GM08714 (cell line): ENCODE results near the gene DNAH14.
A peak's percentile ranks its signal among the peaks of the same experiment; 100 is the strongest.

Experiments used
- H3K4me3 ChIP-seq: fragments of 200-500 bp; sonication (Bioruptor generic); 2 replicates; pipeline ENCODE4 v1.5.1; 2014; ENCODE audit warnings: mild to moderate bottlenecking, low read length, inconsistent platforms
- ZNF274 ChIP-seq: IDR thresholded peaks from 2 replicates; pipeline ENCODE4 v1.6.1; 2012; ENCODE audit warnings: mild to moderate bottlenecking, low read depth, low read length

Gene DNAH14

DNA sequence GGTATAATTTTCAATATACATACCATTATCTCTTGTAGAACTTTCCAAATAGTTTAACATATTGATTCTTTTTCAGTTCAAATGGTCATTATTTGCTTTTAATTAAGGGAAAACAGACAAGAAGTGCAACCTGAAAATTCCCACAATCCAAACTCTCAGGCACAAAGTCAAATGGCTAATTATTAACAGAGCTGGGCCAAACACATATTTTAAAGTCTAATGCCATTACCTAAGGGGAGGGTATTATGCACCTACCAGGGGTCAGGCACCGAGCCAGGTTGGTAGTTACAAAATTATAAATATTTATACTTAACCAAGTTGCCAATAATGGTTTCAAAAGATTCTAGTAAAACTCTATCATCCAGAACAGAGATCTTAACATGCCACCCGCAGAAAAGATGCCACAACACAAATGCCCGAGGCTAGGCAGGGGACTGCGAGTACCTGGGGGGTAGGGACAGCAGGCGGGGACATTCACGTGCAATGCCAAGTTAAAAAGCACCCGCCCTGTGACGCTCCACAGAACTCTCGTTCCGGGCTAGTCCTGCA lies 483.4 kb downstream of the DNAH14 start:
- TF ChIP-seq ZNF274, result no peak
- H3K4me3 ChIP-seq, result no peak overlapping the region

DNA sequence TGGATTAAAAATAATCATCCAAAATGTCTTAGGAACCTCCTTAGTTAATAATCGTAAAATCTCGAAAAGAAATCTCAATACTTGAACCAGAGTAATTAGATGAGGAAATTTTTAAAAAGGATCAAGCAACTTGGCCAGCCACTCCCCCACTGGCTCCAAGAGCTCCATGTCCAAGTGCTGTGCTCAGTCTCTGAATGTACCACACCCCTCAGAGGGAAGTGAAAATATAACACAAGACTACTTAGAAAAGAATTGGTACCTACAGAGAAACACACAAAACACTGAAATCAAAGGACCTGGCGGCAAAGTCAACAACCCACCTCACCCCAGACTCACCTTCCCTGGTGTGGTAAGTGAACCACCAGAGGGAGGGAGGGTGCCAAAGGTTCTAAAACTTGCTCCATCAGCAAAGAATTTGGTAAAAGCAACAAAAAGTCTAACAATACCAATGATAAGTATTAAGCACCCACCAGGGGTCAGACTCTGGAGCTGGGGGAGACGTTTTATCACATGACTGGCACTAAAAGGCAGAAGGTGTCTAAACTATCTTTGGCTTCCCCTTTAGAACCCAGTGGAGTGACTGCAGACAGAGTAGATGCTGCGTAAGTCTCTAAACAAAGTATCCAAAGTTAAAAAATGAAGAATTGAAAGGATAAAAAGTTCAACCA lies 484.4 kb downstream of the DNAH14 start:
- TF ChIP-seq ZNF274, result no peak
- no peak overlapping the region for H3K4me3 ChIP-seq

DNA sequence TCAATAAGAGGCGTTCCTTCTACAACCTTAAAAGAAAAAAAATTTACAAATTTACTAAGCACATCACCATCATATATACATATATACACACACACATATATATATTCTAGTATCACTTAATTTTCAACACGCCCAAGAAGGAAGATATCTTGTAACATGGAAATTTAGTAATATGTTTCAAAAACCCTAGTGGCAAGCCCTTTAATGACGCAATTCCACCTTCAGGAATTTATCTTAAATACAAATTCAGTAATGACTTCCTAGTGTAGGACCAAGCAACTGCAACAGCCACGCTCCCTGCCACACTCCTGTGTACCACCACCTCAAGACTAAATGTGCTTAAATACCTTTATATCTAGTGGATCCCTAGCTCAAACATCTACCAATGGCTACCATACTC lies 485.8 kb downstream of the DNAH14 start:
- no peak for TF ChIP-seq ZNF274
- no peak overlapping the region for H3K4me3 ChIP-seq

DNA sequence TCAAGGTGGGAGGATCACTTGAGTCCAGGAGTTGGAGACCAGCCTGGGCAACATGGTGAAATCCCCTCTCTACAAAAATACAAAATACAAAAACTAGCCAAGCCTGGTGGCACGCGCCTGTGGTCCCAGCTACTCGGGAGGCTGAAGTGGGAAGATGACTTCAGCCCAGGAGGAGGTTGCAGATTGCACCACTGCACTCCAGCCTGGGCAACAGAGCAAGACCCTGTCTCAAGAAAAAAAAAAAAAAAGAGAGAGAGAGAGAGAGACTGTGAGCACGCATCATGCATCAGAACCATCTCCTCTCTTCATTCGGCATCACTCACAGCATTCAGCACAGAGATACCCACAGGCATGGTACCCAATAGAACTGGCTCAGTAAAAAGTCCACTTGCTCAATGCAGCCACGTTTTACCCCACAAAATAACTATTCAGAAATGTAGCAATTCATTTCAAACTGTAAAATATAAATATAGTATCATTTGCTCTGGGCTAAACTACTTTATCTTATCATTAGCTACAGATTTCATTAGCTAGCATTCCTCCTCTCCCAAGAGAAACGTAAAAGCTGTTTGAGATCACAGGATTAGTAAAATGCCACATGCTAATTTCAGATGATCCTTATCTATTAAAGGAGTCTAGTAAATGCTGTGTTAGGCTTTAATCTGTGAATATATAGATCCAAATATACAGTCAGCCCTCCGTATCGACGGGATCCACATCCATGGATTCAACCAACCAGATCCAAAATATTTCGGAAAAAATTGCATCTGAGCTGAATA lies 486.7 kb downstream of the DNAH14 start:
- H3K4me3 ChIP-seq, result no peak overlapping the region
- no peak for TF ChIP-seq ZNF274

DNA sequence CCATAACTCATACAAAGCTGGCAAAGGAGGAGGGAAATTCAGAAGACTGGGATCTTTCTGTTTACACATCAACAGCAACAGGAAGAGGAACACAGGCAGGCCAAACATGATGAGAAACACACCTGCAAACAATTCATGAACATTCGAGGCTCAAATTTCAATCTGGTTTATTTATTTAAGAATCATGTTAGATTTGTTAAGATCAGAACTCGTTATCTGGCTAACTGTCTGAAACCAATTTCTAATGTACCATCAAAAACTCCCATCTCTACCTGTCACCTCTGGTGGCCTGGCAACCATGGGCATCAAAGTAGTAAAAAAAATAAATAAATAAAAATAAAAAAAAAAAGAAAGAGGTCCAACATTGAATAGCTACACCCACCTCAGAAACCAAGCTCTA lies 488.6 kb downstream of the DNAH14 start:
- H3K4me3 ChIP-seq, result no peak overlapping the region
- TF ChIP-seq ZNF274, result no peak

DNA sequence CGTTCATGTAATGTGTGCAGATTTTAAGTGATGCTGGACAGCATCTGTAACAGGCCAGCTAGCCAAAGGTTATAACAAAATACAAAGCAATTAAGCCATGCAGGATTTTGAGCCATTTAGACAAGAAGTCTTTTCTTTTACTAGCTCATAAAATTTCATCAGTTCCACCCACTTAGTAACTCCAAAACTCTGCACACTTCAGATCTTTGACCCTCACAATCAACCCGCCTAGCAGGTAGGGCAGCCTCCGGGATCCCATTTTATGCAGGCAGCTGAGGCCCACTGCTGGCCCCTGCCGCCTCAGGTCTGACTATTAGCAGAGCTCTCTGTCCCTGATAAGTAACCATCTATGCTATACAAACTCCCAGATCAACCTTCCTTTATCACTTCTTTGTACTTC lies 489.1 kb downstream of the DNAH14 start:
- H3K4me3 ChIP-seq, result no peak overlapping the region
- TF ChIP-seq ZNF274, result no peak

DNA sequence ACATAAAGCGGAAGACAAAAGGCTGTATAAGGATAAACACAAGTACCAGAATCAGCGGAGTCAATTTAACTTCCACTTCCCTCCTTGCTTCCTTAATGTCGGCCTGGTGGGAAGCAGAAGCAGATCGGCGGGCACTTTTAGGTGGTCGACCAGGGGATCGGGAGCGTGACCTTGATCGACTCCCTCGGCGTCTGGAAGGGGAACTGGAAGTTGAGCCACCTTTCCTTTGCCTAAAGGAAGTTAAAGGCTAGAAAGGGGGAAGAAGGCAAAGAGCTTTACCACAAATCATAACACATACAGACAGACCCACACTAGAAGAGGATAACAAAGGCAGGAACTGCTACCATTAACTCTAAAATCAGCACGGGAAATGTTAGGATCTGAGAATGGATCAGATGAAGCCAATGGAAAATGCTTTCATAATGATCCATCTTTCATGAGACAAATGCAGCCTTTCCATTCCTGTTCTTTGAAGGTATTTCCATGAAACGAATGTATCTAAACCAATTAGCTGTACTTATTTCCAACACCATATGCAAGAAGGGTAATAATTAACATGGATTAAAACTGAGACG lies 492.6 kb downstream of the DNAH14 start:
- no peak overlapping the region for H3K4me3 ChIP-seq
- TF ChIP-seq ZNF274, result no peak

DNA sequence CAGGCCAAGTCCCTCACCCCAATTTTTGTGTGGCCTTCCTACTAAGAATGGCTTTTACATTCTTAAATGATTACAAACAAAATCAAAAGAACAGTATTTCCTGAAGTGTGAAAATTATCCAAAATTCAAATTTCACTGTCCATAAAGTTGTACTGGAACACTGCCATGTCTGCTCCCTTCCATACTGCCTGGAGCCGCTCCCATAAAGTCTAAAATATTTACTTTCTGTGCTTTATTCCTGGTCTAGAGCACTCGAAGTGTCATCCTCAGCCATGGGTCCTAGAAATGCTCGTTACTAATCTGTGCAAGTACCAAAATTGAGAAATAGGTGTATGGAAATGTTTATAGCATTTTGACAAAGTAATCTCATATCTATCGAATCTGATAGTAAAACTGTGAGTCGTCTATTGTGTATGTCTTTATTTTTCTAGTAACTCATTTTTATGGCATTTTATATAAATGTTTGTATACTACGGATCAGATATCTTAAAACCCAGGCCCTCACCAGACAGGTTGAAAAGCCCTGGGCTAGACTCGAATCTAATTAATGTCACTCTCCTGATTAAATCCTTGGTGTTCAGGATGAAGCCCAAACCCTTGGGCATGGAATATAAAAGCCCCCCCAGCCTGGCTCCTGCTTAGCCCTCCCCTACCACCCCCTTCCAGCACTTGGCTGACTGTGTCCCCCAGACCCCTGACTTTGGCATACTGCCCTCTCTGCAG lies 493.5 kb downstream of the DNAH14 start:
- no peak for TF ChIP-seq ZNF274
- no peak overlapping the region for H3K4me3 ChIP-seq

DNA sequence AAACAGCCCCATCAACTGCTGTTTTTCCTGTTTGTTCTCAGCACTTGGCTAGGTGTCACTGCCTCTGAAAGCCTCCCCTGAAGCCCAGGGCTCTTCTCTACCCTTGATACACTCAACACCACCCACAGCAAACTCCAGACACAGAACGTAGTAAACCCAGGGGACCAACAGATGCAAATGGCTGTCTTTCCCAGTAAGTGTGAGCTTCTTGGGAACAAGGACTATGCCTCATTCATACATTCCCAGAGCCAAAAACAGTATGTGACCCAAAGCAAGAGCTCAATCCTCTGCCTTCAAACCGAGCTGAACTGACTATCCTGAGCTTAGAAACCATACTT lies 494.0 kb downstream of the DNAH14 start:
- TF ChIP-seq ZNF274, result no peak
- H3K4me3 ChIP-seq, result no peak overlapping the region

DNA sequence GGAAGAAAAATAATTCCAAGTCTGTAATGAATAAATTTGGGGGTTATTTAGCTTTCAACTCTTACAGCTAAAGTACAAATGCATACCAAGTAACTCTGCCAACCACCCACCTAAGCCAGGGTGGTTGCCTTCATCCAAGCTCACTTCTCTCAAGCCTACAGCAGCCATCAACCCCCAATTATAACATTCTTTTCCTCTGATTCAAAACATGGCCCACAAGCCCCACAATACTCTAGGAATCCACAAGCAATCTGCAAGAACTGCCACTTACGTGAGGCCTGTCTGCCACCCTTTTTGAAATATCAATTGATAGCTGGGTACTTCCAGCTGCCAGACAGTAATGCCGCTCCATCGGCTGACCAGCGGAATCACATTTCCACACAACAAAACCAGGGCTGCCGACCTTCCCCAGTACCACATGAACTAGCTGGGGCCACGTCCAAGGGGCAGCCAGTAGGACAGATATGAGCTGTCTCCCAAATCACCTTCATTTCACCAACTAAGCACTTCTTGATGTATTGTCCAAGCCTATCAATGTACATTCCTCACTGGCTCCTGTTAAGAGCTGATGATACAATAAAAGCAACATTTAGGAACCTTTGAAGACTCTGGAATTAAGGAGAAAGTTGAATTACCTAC lies 495.2 kb downstream of the DNAH14 start:
- TF ChIP-seq ZNF274, result no peak
- H3K4me3 ChIP-seq, result peak overlapping the region; percentile 26; the same call in 1 of the 2 replicates

DNA sequence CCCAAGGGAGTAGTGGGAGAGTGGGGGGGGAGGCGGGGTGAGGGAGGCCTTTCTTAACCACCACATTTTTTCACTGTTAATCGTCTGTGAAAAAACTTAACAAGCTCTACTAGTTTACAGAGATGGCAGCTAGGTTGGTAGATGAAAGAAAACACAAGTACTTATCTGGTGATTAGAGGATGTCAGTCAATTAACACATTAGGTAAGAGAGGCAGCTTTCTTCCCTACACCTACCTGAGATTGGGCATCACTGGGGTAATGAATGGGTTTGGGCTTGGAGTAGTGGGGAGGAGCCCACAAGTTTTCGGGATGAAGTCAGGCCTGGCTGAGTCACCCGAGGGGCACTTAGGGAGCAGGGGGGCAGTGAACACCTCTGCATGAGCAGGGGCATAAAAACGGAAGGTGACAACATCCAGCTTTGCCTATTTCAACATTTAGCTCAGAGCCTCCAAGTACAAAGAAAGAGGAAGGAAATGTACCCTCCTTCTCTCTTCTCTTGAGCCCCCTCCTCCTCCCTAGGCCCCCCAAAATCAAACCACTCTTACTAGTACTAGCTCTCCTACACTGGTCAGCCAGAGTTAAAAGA lies 495.8 kb downstream of the DNAH14 start:
- TF ChIP-seq ZNF274, result no peak
- peak overlapping the region; percentile 30 for H3K4me3 ChIP-seq

DNA sequence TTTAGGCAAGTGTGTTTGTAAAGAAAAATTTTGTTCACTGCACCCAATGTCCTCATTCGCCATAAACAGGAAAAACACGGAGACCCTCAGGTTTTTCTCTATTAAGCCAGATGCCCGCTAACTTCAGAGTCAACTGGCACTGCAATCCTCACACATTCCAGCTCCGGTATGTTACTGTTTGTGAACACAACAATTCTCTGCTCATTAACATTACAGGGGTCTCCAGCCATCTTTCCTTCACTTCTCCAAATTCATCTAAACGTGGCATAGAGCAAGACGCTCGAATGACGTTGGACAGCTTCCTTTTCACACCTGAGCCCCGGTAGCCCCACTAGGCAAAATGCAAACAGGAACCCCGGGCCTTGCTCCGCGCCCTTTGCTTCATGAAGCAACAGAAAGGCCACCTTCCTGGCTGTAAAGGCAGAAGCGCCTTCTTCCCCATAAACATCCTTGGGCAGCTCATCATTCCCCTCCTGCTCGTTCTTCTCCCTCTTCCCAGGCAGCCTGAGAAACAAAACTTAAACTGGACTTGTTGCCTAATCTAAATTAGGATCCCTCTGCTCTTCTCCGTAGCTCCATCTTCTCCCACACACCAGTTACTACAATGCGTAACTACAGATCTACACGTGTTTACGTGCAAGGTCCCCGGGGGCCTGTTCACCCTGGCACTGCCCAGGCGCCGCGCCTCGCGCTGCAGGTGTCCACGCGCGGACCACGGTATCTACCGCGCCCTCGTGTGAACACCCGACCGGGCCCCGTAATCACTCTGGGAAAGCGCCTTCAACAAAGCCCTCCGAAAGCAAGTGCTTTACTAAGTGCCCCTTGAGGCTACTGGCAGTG lies 497.1 kb downstream of the DNAH14 start:
- peak overlapping the region; percentile 96 for H3K4me3 ChIP-seq
- TF ChIP-seq ZNF274, result no peak
